Measurements from ENCODE around the gene PRKD1. TPM values are rescaled to one million over a fixed set of nuclear protein-coding genes. Genes with fewer than 3 reads are reported as not detected.

The PRKD1 gene
- total and polyA plus RNA-seq, 2 donors (not counting 1 experiment from before 2014, with no cell fraction given) = 0.03 to 4.3 TPM

DNA sequence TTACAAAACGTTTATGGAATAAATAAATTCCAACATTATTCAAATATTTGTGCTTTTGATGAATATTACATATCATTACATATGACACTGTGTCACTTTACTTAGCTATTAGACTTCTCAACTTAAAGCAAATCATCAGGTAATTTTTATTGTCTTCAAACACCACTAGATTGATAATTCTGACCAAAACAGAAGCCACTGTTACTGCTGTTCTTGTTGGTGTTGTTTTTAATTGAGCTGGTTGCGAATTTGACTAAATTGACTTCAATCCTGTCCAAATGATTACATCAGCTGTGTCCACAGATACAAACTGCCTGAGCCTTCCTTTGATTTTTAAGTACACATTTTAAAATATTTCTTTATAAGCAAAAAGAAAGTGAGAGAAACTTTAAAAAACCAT, 29.2 kb downstream of the PRKD1 start:
- H3K4me1 ChIP-seq (ENCODE audit: control insufficient read depth in 2 of 2, insufficient read depth in 2 of 2, low read length in 2 of 2) = no peaks in the 10 kb centered on the region
- CTCF ChIA-PET = no interaction called here
- H4K20me1 ChIP-seq (ENCODE audit: control insufficient read depth, insufficient read depth, low read length, poor library complexity, severe bottlenecking) = no peaks in the 10 kb centered on the region
- Mint-ChIP-seq H3K27ac (no peak overlapping the region), H3K4me1 (peaks cover 13% of the 10 kb centered on the region), H3K9me3 (ENCODE audit: insufficient read depth) (peaks cover 4% of the 10 kb centered on the region), H3K4me3 (no peak overlapping the region), H3K27me3 (no peaks in the 10 kb centered on the region)
- H3K79me2 ChIP-seq (ENCODE audit: control insufficient read depth, insufficient read depth, low read length) = no peaks in the 10 kb centered on the region
- no peak overlapping the region for H2AFZ ChIP-seq (ENCODE audit: insufficient read depth, low read depth, low read length, poor library complexity, severe bottlenecking)
- no peak for DNase-seq
- WGBS (ENCODE audit: insufficient coverage) = no CpG with 5 or more reads among the region's 2 CpGs
- no peak overlapping the region for H3K4me3 ChIP-seq (ENCODE audit: control extremely low read depth in 1 of 5, extremely low read depth in 1 of 5, insufficient read depth in 1 of 5, low read depth in 2 of 5, low read length in 4 of 5)
- no peak overlapping the region for H3K9ac ChIP-seq (ENCODE audit: low read length)
- no peak for TF ChIP-seq EZH2 (IDR thresholded peaks at IDR 0.05; ENCODE audit: borderline replicate concordance, insufficient read depth, low read depth, low read length, poor library complexity, severe bottlenecking)
- TF ChIP-seq, protein P1, sequence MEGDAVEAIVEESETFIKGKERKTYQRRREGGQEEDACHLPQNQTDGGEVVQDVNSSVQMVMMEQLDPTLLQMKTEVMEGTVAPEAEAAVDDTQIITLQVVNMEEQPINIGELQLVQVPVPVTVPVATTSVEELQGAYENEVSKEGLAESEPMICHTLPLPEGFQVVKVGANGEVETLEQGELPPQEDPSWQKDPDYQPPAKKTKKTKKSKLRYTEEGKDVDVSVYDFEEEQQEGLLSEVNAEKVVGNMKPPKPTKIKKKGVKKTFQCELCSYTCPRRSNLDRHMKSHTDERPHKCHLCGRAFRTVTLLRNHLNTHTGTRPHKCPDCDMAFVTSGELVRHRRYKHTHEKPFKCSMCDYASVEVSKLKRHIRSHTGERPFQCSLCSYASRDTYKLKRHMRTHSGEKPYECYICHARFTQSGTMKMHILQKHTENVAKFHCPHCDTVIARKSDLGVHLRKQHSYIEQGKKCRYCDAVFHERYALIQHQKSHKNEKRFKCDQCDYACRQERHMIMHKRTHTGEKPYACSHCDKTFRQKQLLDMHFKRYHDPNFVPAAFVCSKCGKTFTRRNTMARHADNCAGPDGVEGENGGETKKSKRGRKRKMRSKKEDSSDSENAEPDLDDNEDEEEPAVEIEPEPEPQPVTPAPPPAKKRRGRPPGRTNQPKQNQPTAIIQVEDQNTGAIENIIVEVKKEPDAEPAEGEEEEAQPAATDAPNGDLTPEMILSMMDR (IDR thresholded peaks at IDR 0.05) = no peak
- no peak overlapping the region for H3K4me2 ChIP-seq (replicated peaks; ENCODE audit: low read depth, low read length, poor library complexity, severe bottlenecking)
- no peak overlapping the region for H3K27ac ChIP-seq (ENCODE audit: low read length in 2 of 2)
- POLR2A ChIA-PET = no interaction called here
- intact Hi-C loops (cut with micrococcal nuclease) = no loop called here
- H3K36me3 ChIP-seq (replicated peaks in 1 of 2; ENCODE audit: control extremely low read depth in 1 of 2, control insufficient read depth in 1 of 2, extremely low read depth in 1 of 2, insufficient read depth in 2 of 2, low read length in 1 of 2) = no peaks in the 10 kb centered on the region
- ATAC-seq (ENCODE audit: low read depth) = no peak
- H3K27me3 ChIP-seq (replicated peaks in 1 of 4; ENCODE audit: control extremely low read depth in 1 of 4, control insufficient read depth in 3 of 4, insufficient read depth in 4 of 4, low read length in 3 of 4) = no peaks in the 10 kb centered on the region
- H3K9me3 ChIP-seq (ENCODE audit: control extremely low read depth in 1 of 3, control insufficient read depth in 2 of 3, insufficient read depth in 1 of 3, low read length in 2 of 3) = peaks cover 0 to 3% (median 1%) of the 10 kb centered on the region in 3 donors

DNA sequence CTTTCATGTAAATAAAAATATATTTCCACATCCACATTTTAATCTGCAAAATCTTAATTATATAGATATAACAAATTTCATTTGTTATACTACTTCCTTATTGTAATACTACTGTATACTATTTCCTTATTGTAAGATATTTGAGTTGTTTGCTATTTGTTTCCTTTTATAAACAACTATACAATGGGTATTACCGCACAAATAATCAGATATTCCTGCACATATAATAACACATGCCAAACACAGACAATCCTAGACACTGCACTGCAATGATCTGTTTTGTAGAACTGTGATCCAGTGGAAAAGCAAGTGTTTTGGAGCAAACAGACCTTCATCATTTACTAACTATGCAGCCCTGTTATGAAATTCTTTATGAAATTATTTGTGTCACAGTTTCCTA, 30.5 kb downstream of the PRKD1 start:
- no peaks in the 10 kb centered on the region for H3K4me1 ChIP-seq (ENCODE audit: control insufficient read depth in 2 of 2, insufficient read depth in 2 of 2, low read length in 2 of 2)
- ATAC-seq (ENCODE audit: low read depth) (no peak), DNase-seq (no peak)
- H3K9me3 Mint-ChIP-seq (ENCODE audit: insufficient read depth) = peaks cover 4% of the 10 kb centered on the region
- no peak overlapping the region for H3K9ac ChIP-seq (ENCODE audit: low read length)
- peaks cover 0 to 3% (median 1%) of the 10 kb centered on the region in 3 donors for H3K9me3 ChIP-seq (ENCODE audit: control extremely low read depth in 1 of 3, control insufficient read depth in 2 of 3, insufficient read depth in 1 of 3, low read length in 2 of 3)
- H3K36me3 ChIP-seq (replicated peaks in 1 of 2; ENCODE audit: control extremely low read depth in 1 of 2, control insufficient read depth in 1 of 2, extremely low read depth in 1 of 2, insufficient read depth in 2 of 2, low read length in 1 of 2) = no peaks in the 10 kb centered on the region
- H3K4me3 Mint-ChIP-seq = no peak overlapping the region
- H3K27ac ChIP-seq (ENCODE audit: low read length in 2 of 2) = no peak overlapping the region
- ChIA-PET CTCF (no interaction called here), POLR2A (no interaction called here)
- H3K79me2 ChIP-seq (ENCODE audit: control insufficient read depth, insufficient read depth, low read length) = no peaks in the 10 kb centered on the region
- intact Hi-C loops (cut with micrococcal nuclease) = no loop called here
- peaks cover 13% of the 10 kb centered on the region for H3K4me1 Mint-ChIP-seq
- WGBS (ENCODE audit: insufficient coverage) = no CpG with 5 or more reads among the region's 1 CpG
- H3K27me3 ChIP-seq (replicated peaks in 1 of 4; ENCODE audit: control extremely low read depth in 1 of 4, control insufficient read depth in 3 of 4, insufficient read depth in 4 of 4, low read length in 3 of 4) = no peaks in the 10 kb centered on the region
- H3K4me3 ChIP-seq (ENCODE audit: control extremely low read depth in 1 of 5, extremely low read depth in 1 of 5, insufficient read depth in 1 of 5, low read depth in 2 of 5, low read length in 4 of 5) = no peak overlapping the region
- H3K4me2 ChIP-seq (replicated peaks; ENCODE audit: low read depth, low read length, poor library complexity, severe bottlenecking) = no peak overlapping the region
- H3K27me3 Mint-ChIP-seq = no peaks in the 10 kb centered on the region
- H2AFZ ChIP-seq (ENCODE audit: insufficient read depth, low read depth, low read length, poor library complexity, severe bottlenecking) = no peak overlapping the region
- no peak overlapping the region for H3K27ac Mint-ChIP-seq
- no peaks in the 10 kb centered on the region for H4K20me1 ChIP-seq (ENCODE audit: control insufficient read depth, insufficient read depth, low read length, poor library complexity, severe bottlenecking)
- TF ChIP-seq, protein P1 (IDR thresholded peaks at IDR 0.05) = no peak
- no peak for TF ChIP-seq EZH2 (IDR thresholded peaks at IDR 0.05; ENCODE audit: borderline replicate concordance, insufficient read depth, low read depth, low read length, poor library complexity, severe bottlenecking)
